IMR-90 (cell line): ENCODE measurements around the gene SPAM1. TPM values are rescaled to one million over a fixed set of nuclear protein-coding genes. Genes with fewer than 3 reads are reported as not detected.

Experiments
- ATAC-seq: fragments of 200-7000 bp; cut with Tn5 transposase; 2 replicates; pipeline ENCODE4 v1.9.1; 2020; ENCODE audit warnings: low read depth, mild to moderate bottlenecking, moderate library complexity
- BruUV-seq: library from RNA; stranded (reverse); fragments of 400-500 nt; replicated peaks from 2 replicates; lab custom pipeline; 2021; lab: Mats Ljungman, UMichigan
- CTCF ChIA-PET: fragments of 300-600 bp; formaldehyde crosslinking; extraction: SDS; loops from one replicate; lab custom pipeline; 2021; ENCODE audit warnings: antibody characterized with exemption; lab: Yijun Ruan, JAX
- POLR2A ChIA-PET: fragments of 300-600 bp; sonication (Branson Sonifier 250); formaldehyde crosslinking; loops from one replicate; lab custom pipeline; 2022; ENCODE audit warnings: antibody characterized with exemption; ENCODE audit not compliant: unreplicated experiment; lab: Charles Lee
- DNase-seq: peaks from one replicate; pipeline ENCODE4 v3.0.0; 2013
- H2AFZ ChIP-seq: replicated peaks from 2 replicates; pipeline ENCODE3; 2013; ENCODE audit warnings: low read length, mild to moderate bottlenecking; ENCODE audit not compliant: poor library complexity
- H2AK5ac ChIP-seq: 2 replicates; pipeline ENCODE4 v1.6.1; 2013; ENCODE audit warnings: low read depth, low read length, inconsistent platforms
- H2AK9ac ChIP-seq: replicated peaks from 2 replicates; pipeline ENCODE3; 2013; ENCODE audit warnings: mild to moderate bottlenecking, low read depth, low read length, moderate library complexity; ENCODE audit not compliant: poor library complexity
- H2BK120ac ChIP-seq: 2 replicates; pipeline ENCODE4 v1.6.1; 2013; ENCODE audit warnings: low read depth, low read length, inconsistent platforms
- H2BK15ac ChIP-seq: 3 replicates; pipeline ENCODE4 v1.6.1; 2013; ENCODE audit warnings: low read depth, low read length, inconsistent platforms
- H2BK20ac ChIP-seq: 2 replicates; pipeline ENCODE4 v1.6.1; 2013; ENCODE audit warnings: low read depth, mild to moderate bottlenecking, inconsistent platforms, low read length, moderate library complexity
- H2BK5ac ChIP-seq: 2 replicates; pipeline ENCODE4 v1.6.1; 2013; ENCODE audit warnings: mild to moderate bottlenecking, low read depth, low read length, inconsistent platforms; ENCODE audit not compliant: poor library complexity, severe bottlenecking
- H3K14ac ChIP-seq: replicated peaks from 2 replicates; pipeline ENCODE4 v1.6.1; 2013; ENCODE audit warnings: low read depth, low read length, inconsistent platforms
- H3K18ac ChIP-seq: 2 replicates; pipeline ENCODE4 v1.6.1; 2013; ENCODE audit warnings: low read depth, low read length, control low read depth
- H3K23ac ChIP-seq: 2 replicates; pipeline ENCODE4 v1.6.1; 2013; ENCODE audit warnings: low read depth, low read length, inconsistent platforms
- H3K27ac ChIP-seq: 2 replicates; pipeline ENCODE4 v1.5.1; 2013; ENCODE audit warnings: mild to moderate bottlenecking, control low read depth, low read length; ENCODE audit not compliant: insufficient read depth
- H3K27me3 ChIP-seq: 2 replicates; pipeline ENCODE4 v1.6.1; 2013; ENCODE audit warnings: low read length; ENCODE audit not compliant: control insufficient read depth, insufficient read depth
- H3K36me3 ChIP-seq: 2 replicates; pipeline ENCODE4 v1.6.1; 2013; ENCODE audit warnings: low read length, mixed read lengths; ENCODE audit not compliant: control insufficient read depth, insufficient read depth
- H3K4ac ChIP-seq: 2 replicates; pipeline ENCODE4 v1.6.1; 2013; ENCODE audit warnings: low read depth, low read length, inconsistent platforms
- H3K4me1 ChIP-seq: 2 replicates; pipeline ENCODE4 v1.6.1; 2013; ENCODE audit warnings: low read length, mixed read lengths; ENCODE audit not compliant: control insufficient read depth, insufficient read depth
- H3K4me2 ChIP-seq: 2 replicates; pipeline ENCODE4 v1.6.1; 2013; ENCODE audit warnings: low read depth, mild to moderate bottlenecking, control low read depth, low read length, moderate library complexity
- H3K4me3 ChIP-seq: 2 replicates; pipeline ENCODE4 v1.5.1; 2013; ENCODE audit warnings: low read depth, mild to moderate bottlenecking, control low read depth, low read length, moderate library complexity; ENCODE audit not compliant: insufficient read depth
- H3K56ac ChIP-seq: 2 replicates; pipeline ENCODE4 v1.6.1; 2013; ENCODE audit warnings: low read length, inconsistent platforms; ENCODE audit not compliant: insufficient read depth; ENCODE audit errors: extremely low read depth
- H3K79me1 ChIP-seq, 2 experiments: 2 replicates each; pipeline ENCODE4 v1.6.1; 2013; ENCODE audit warnings: low read length in 2 of 2, inconsistent platforms in 1 of 2, low read depth in 1 of 2
- H3K9ac ChIP-seq: 2 replicates; pipeline ENCODE4 v1.6.1; 2013; ENCODE audit warnings: low read depth, low read length, control low read depth
- H3K9me1 ChIP-seq: 2 replicates; pipeline ENCODE4 v1.6.1; 2013; ENCODE audit warnings: low read length, inconsistent platforms; ENCODE audit not compliant: insufficient read depth
- H3K9me3 ChIP-seq: 2 replicates; pipeline ENCODE4 v1.6.1; 2013; ENCODE audit warnings: low read length; ENCODE audit not compliant: control insufficient read depth, insufficient read depth
- H4K20me1 ChIP-seq: 2 replicates; pipeline ENCODE4 v1.6.1; 2013; ENCODE audit warnings: low read length, inconsistent platforms; ENCODE audit not compliant: insufficient read depth
- H4K5ac ChIP-seq: 2 replicates; pipeline ENCODE4 v1.6.1; 2013; ENCODE audit warnings: mild to moderate bottlenecking, low read depth, low read length, control low read depth
- H4K8ac ChIP-seq, 2 experiments: 2 replicates each; pipeline ENCODE4 v1.6.1; 2013; ENCODE audit warnings: low read depth in 2 of 2, low read length in 2 of 2, control low read depth in 1 of 2, inconsistent platforms in 1 of 2
- H4K91ac ChIP-seq: 2 replicates; pipeline ENCODE4 v1.6.1; 2013; ENCODE audit warnings: low read depth, low read length, inconsistent platforms; ENCODE audit not compliant: insufficient read depth
- CEBPB ChIP-seq: IDR thresholded peaks from 2 replicates; pipeline ENCODE4 v1.6.1; 2012; ENCODE audit warnings: low read depth, low read length, improper control_type of control experiment
- CTCF ChIP-seq: conservative IDR thresholded peaks from 2 replicates; pipeline ENCODE4 v1.5.1; 2012; ENCODE audit warnings: mild to moderate bottlenecking, low read depth, low read length, improper control_type of control experiment
- FOS ChIP-seq: fragments of 150-350 bp; IDR thresholded peaks from 2 replicates; pipeline ENCODE4 v1.6.1; 2016; ENCODE audit warnings: low read depth, low read length
- MAFK ChIP-seq: IDR thresholded peaks from 2 replicates; pipeline ENCODE4 v1.6.1; 2012; ENCODE audit warnings: low read depth, low read length, improper control_type of control experiment
- MAZ ChIP-seq: IDR thresholded peaks from 2 replicates; pipeline ENCODE4 v1.6.1; 2012; ENCODE audit warnings: low read depth, mild to moderate bottlenecking, low read length, improper control_type of control experiment, moderate library complexity, borderline replicate concordance
- NFE2L2 ChIP-seq: fragments of 150-350 bp; IDR thresholded peaks from 2 replicates; pipeline ENCODE4 v1.6.1; 2016; ENCODE audit warnings: low read depth, mild to moderate bottlenecking, low read length
- RAD21 ChIP-seq: IDR thresholded peaks from 2 replicates; pipeline ENCODE4 v1.6.1; 2012; ENCODE audit warnings: low read length, improper control_type of control experiment
- dilution Hi-C: fragments of 300-500 bp; cut with HindIII; formaldehyde crosslinking; loops from one replicate; pipeline ENCODE4 v1.14.3; 2018; ENCODE audit warnings: low sequenced_read_pairs; ENCODE audit not compliant: unreplicated experiment
- in situ Hi-C: fragments of 300-500 bp; cut with MboI; formaldehyde crosslinking; loops from 3 replicates; pipeline ENCODE4 v1.14.3; 2019; ENCODE audit warnings: low sequenced_read_pairs, inconsistent platforms, mixed read lengths
- intact Hi-C: fragments of 100-400 bp; cut with micrococcal nuclease; formaldehyde crosslinking; loops from 2 replicates; pipeline ENCODE4 v1.10.0; 2022
- polyA plus RNA-seq, 3 experiments: library from polyadenylated mRNA; depleted of rRNA; stranded (reverse); fragments of >200 nt; gene quantifications; 2 replicates each; pipeline ENCODE4 v1.2.3, GENCODE V29; 2012; ENCODE audit warnings: low replicate concordance in 1 of 3
- total RNA-seq: library from RNA; depleted of rRNA; stranded (reverse); fragments of >200 nt; gene quantifications from 2 replicates; pipeline ENCODE4 v1.2.3, GENCODE V29; 2012
- TF ChIP-seq, protein P1 (sequence below): fragments of 150-350 bp; IDR thresholded peaks from 2 replicates; pipeline ENCODE4 v1.6.1; 2017; ENCODE audit warnings: mild to moderate bottlenecking, antibody characterized with exemption, low read length, low read depth

SPAM1 gene
- total and polyA plus RNA-seq, 2 of the 4 experiments (the other 2 are of a cell fraction), result not detected

DNA sequence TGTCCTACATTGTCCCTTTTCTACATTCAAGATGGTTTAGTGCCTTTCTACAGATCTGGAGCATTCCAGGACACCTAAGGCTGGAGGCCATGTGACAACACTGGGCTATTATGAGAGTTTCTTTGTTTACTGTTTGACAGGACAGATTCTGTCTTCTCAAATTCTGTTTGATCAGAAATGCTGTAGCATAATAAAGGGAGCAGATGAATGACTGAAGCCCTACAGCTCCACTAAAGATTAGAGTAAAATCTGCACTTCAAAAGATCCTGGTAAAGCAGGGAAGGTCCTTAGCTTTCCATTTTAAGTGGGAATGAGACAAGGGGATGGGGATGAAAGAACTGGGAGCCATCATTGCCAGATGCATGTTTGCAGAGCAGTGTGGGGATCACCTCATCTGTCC is 69.4 kb downstream of the SPAM1 start:
- H3K4me1 ChIP-seq, result no peaks in the 10 kb centered on the region
- H3K9me3 ChIP-seq, result no peaks in the 10 kb centered on the region
- ChIA-PET POLR2A (no interaction called here), CTCF (no interaction called here)
- H2BK120ac ChIP-seq, result no peak overlapping the region
- H4K5ac ChIP-seq, result no peak overlapping the region
- H3K23ac ChIP-seq, result no peak overlapping the region
- H3K9me1 ChIP-seq, result no peaks in the 10 kb centered on the region
- H2BK5ac ChIP-seq, result no peak overlapping the region
- no peak overlapping the region for H3K4me2 ChIP-seq
- no peak overlapping the region for H4K91ac ChIP-seq
- H3K4me3 ChIP-seq, result no peak overlapping the region
- H2AFZ ChIP-seq, result no peak overlapping the region
- no peak overlapping the region for H3K4ac ChIP-seq
- no peak overlapping the region for H4K8ac ChIP-seq
- in situ Hi-C loops, result no loop called here
- no peak overlapping the region for H3K56ac ChIP-seq
- no peaks in the 10 kb centered on the region for H3K36me3 ChIP-seq
- H2BK20ac ChIP-seq, result no peak overlapping the region
- H3K27me3 ChIP-seq, result no peaks in the 10 kb centered on the region
- no TSS peak for BruUV-seq
- H2AK9ac ChIP-seq, result no peak overlapping the region
- intact Hi-C loops, result no loop called here
- H3K14ac ChIP-seq, result no peak overlapping the region
- no peak overlapping the region for H3K9ac ChIP-seq
- no peaks in the 10 kb centered on the region for H3K79me1 ChIP-seq
- dilution Hi-C loops, result no loop called here
- no peak overlapping the region for H3K27ac ChIP-seq
- no peaks in the 10 kb centered on the region for H4K20me1 ChIP-seq
- H3K18ac ChIP-seq, result no peak overlapping the region
- ATAC-seq (no peak), DNase-seq (no peak)
- H2AK5ac ChIP-seq, result no peak overlapping the region
- no peak overlapping the region for H2BK15ac ChIP-seq
- TF ChIP-seq FOS, result no peak
- TF ChIP-seq, protein P1, sequence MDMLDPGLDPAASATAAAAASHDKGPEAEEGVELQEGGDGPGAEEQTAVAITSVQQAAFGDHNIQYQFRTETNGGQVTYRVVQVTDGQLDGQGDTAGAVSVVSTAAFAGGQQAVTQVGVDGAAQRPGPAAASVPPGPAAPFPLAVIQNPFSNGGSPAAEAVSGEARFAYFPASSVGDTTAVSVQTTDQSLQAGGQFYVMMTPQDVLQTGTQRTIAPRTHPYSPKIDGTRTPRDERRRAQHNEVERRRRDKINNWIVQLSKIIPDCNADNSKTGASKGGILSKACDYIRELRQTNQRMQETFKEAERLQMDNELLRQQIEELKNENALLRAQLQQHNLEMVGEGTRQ, result no peak
- no peak for TF ChIP-seq MAFK
- no peak for TF ChIP-seq RAD21
- TF ChIP-seq MAZ, result no peak
- no peak for TF ChIP-seq NFE2L2
- TF ChIP-seq CEBPB, result no peak
- no peak for TF ChIP-seq CTCF
